ENCODE results near the gene TMEM143.
"Not testable (repeated sequence)": the region's sequence is repeated elsewhere in the genome, so short reads cannot be mapped to it uniquely, and the experiment has no call there.

TMEM143 gene

GRCh38 chr19:48363810-48364597 lies at the start of gene TMEM143, which contains the start of gene SYNGR4:
Gene TMEM143 (minus strand): TSS chr19:48363940. CDS start chr19:48363920, 20 bp downstream.
Gene SYNGR4 (plus strand): TSS chr19:48364367. CDS start chr19:48365843, 1,476 bp downstream.
- peak; percentile 97 for DNase-seq

- DNase-seq: no peak
Observed at GRCh38 chr19:48405850-48406249, 42.1 kb upstream of the TMEM143 start.

- no peak for DNase-seq
Observed at GRCh38 chr19:48405010-48405659, 41.4 kb upstream of the TMEM143 start.

GRCh38 chr19:48403606-48404005 lies 39.9 kb upstream of the TMEM143 start:
- no peak for DNase-seq

- DNase-seq: no peak
Observed at GRCh38 chr19:48401287-48401686, 37.5 kb upstream of the TMEM143 start.

- DNase-seq: no peak
Observed at GRCh38 chr19:48400018-48400742, 36.4 kb upstream of the TMEM143 start.

GRCh38 chr19:48398375-48399235 lies 34.9 kb upstream of the TMEM143 start:
- DNase-seq: peak; percentile 62

GRCh38 chr19:48398102-48398374 lies 34.3 kb upstream of the TMEM143 start:
- DNase-seq: no peak

- no peak for DNase-seq
Observed at GRCh38 chr19:48397263-48398101, 33.7 kb upstream of the TMEM143 start.

- no peak for DNase-seq
Observed at GRCh38 chr19:48396824-48397176, 33.1 kb upstream of the TMEM143 start.

- DNase-seq: no peak
Observed at GRCh38 chr19:48396016-48396823, 32.5 kb upstream of the TMEM143 start.

- DNase-seq: no peak
Observed at GRCh38 chr19:48395499-48395898, 31.8 kb upstream of the TMEM143 start.

GRCh38 chr19:48395170-48395455 lies 31.4 kb upstream of the TMEM143 start:
- DNase-seq: no peak

GRCh38 chr19:48394331-48395169 lies 30.8 kb upstream of the TMEM143 start:
- no peak for DNase-seq

GRCh38 chr19:48393559-48394330 lies 30.0 kb upstream of the TMEM143 start, which contains the start of gene GRIN2D:
Gene GRIN2D (plus strand): TSS chr19:48393668. CDS start chr19:48398393, 4,725 bp downstream.
- no peak for DNase-seq

- no peak for DNase-seq
Observed at GRCh38 chr19:48392860-48393558, 29.3 kb upstream of the TMEM143 start.

- not testable (repeated sequence) for DNase-seq
Observed at GRCh38 chr19:48392006-48392344, 28.2 kb upstream of the TMEM143 start.

GRCh38 chr19:48391100-48392005 lies 27.6 kb upstream of the TMEM143 start, which contains the start of gene KDELR1:
Gene KDELR1 (minus strand): TSS chr19:48391551. CDS start chr19:48391358, 193 bp downstream.
- peak; percentile 65 for DNase-seq
